H9 (cell line): ENCODE data around the gene NOS1AP. TPM values are rescaled to one million over a fixed set of nuclear protein-coding genes. Genes with fewer than 3 reads are reported as not detected.

ENCODE experiments used
- DNase-seq: peaks from one replicate; pipeline ENCODE4 v3.0.0-alpha.2; 2017
- H2AFZ ChIP-seq: one replicate; pipeline ENCODE4 v1.6.1; 2013; ENCODE audit warnings: mild to moderate bottlenecking, low read length, control low read depth, moderate library complexity
- H2AK5ac ChIP-seq: 2 replicates; pipeline ENCODE4 v1.6.1; 2013; ENCODE audit warnings: low read length, control low read depth, mixed read lengths; ENCODE audit not compliant: insufficient read length
- H2BK120ac ChIP-seq: one replicate; pipeline ENCODE4 v1.6.1; 2013; ENCODE audit warnings: low read depth, mild to moderate bottlenecking, low read length, control low read depth, inconsistent platforms; ENCODE audit not compliant: poor library complexity, severe bottlenecking
- H2BK12ac ChIP-seq: 2 replicates; pipeline ENCODE4 v1.6.1; 2013; ENCODE audit warnings: low read length, control low read depth, mixed read lengths, low read depth; ENCODE audit not compliant: insufficient read length
- H2BK15ac ChIP-seq: 2 replicates; pipeline ENCODE4 v1.6.1; 2013; ENCODE audit warnings: low read depth, low read length, control low read depth
- H2BK20ac ChIP-seq: one replicate; pipeline ENCODE4 v1.6.1; 2013; ENCODE audit warnings: low read depth, mild to moderate bottlenecking, low read length, control low read depth, inconsistent platforms; ENCODE audit not compliant: poor library complexity, severe bottlenecking
- H2BK5ac ChIP-seq: 2 replicates; pipeline ENCODE4 v1.6.1; 2013; ENCODE audit warnings: low read length, control low read depth, mixed read lengths; ENCODE audit not compliant: insufficient read length
- H3K14ac ChIP-seq: 2 replicates; pipeline ENCODE4 v1.6.1; 2013; ENCODE audit warnings: low read length, control low read depth; ENCODE audit not compliant: insufficient read depth
- H3K18ac ChIP-seq: 2 replicates; pipeline ENCODE4 v1.6.1; 2013; ENCODE audit warnings: low read depth, mild to moderate bottlenecking, mixed read lengths, low read length, control low read depth; ENCODE audit not compliant: insufficient read length
- H3K23ac ChIP-seq: 2 replicates; pipeline ENCODE4 v1.6.1; 2013; ENCODE audit warnings: low read length, control low read depth, mixed read lengths, low read depth; ENCODE audit not compliant: insufficient read length
- H3K23me2 ChIP-seq: 2 replicates; pipeline ENCODE4 v1.6.1; 2013; ENCODE audit warnings: low read depth, mild to moderate bottlenecking, mixed read lengths, low read length, control low read depth; ENCODE audit not compliant: insufficient read length, poor library complexity, severe bottlenecking
- H3K27ac ChIP-seq: 2 replicates; pipeline ENCODE4 v1.5.1; 2013; ENCODE audit warnings: low read length, control low read depth, mixed read lengths, low read depth; ENCODE audit not compliant: insufficient read length
- H3K27me3 ChIP-seq: 2 replicates; pipeline ENCODE4 v1.6.1; 2013; ENCODE audit warnings: low read length, control low read depth, inconsistent platforms; ENCODE audit not compliant: insufficient read depth
- H3K4ac ChIP-seq: 2 replicates; pipeline ENCODE4 v1.6.1; 2013; ENCODE audit warnings: low read depth, mild to moderate bottlenecking, control low read depth, inconsistent platforms, low read length, moderate library complexity
- H3K4me1 ChIP-seq: 2 replicates; pipeline ENCODE4 v1.6.1; 2013; ENCODE audit warnings: low read length, control low read depth, inconsistent platforms; ENCODE audit not compliant: insufficient read depth
- H3K4me2 ChIP-seq: 2 replicates; pipeline ENCODE4 v1.6.1; 2013; ENCODE audit warnings: low read length, control low read depth, mixed read lengths; ENCODE audit not compliant: insufficient read length, insufficient read depth
- H3K56ac ChIP-seq: 2 replicates; pipeline ENCODE4 v1.6.1; 2013; ENCODE audit warnings: low read depth, mild to moderate bottlenecking, mixed read lengths, low read length, control low read depth; ENCODE audit not compliant: insufficient read length
- H3K79me1 ChIP-seq: 2 replicates; pipeline ENCODE4 v1.6.1; 2013; ENCODE audit warnings: low read depth, mild to moderate bottlenecking, moderate library complexity, low read length, control low read depth, inconsistent platforms; ENCODE audit not compliant: insufficient read depth, poor library complexity, severe bottlenecking
- H3K79me2 ChIP-seq: 2 replicates; pipeline ENCODE4 v1.6.1; 2013; ENCODE audit warnings: low read length, control low read depth, inconsistent platforms; ENCODE audit not compliant: insufficient read depth
- H3K9ac ChIP-seq: 2 replicates; pipeline ENCODE4 v1.6.1; 2013; ENCODE audit warnings: low read length, control low read depth, mixed read lengths; ENCODE audit not compliant: insufficient read length; ENCODE audit errors: extremely low read depth
- H3K9me3 ChIP-seq: one replicate; pipeline ENCODE4 v1.6.1; 2013; ENCODE audit warnings: low read depth, low read length, inconsistent platforms; ENCODE audit not compliant: control insufficient read depth
- H3T11ph ChIP-seq: one replicate; pipeline ENCODE4 v1.6.1; 2013; ENCODE audit warnings: mild to moderate bottlenecking, low read length, control low read depth, inconsistent platforms
- H4K20me1 ChIP-seq: one replicate; pipeline ENCODE4 v1.6.1; 2013; ENCODE audit not compliant: control insufficient read depth, insufficient read length, insufficient read depth
- H4K5ac ChIP-seq: 2 replicates; pipeline ENCODE4 v1.6.1; 2013; ENCODE audit warnings: low read depth, mild to moderate bottlenecking, mixed read lengths, low read length, control low read depth; ENCODE audit not compliant: insufficient read length
- H4K8ac ChIP-seq: replicated peaks from 2 replicates; pipeline ENCODE4 v1.6.1; 2013; ENCODE audit warnings: low read length, control low read depth, mixed read lengths, low read depth; ENCODE audit not compliant: insufficient read length
- H4K91ac ChIP-seq: 2 replicates; pipeline ENCODE4 v1.6.1; 2013; ENCODE audit warnings: low read depth, mild to moderate bottlenecking, moderate library complexity, mixed read lengths, low read length, control low read depth; ENCODE audit not compliant: insufficient read length
- H3K27ac Mint-ChIP-seq, 3 experiments: 2 replicates in 2 of 3; 3 replicates in 1 of 3; pipeline ENCODE4 v1.8.0; 2020 to 2021; ENCODE audit warnings: mixed read lengths in 3 of 3, mild to moderate bottlenecking in 1 of 3, moderate library complexity in 1 of 3
- H3K27me3 Mint-ChIP-seq: 2 replicates; pipeline ENCODE4 v1.8.0; 2021; ENCODE audit warnings: low read depth, mild to moderate bottlenecking, moderate library complexity, mixed read lengths
- H3K36me3 Mint-ChIP-seq, 3 experiments: 2 replicates in 2 of 3; 3 replicates in 1 of 3; pipeline ENCODE4 v1.8.0; 2020 to 2021; ENCODE audit warnings: low read depth in 3 of 3, mixed read lengths in 3 of 3; ENCODE audit not compliant: insufficient read depth in 1 of 3
- H3K4me1 Mint-ChIP-seq, 2 experiments: 2 replicates each; pipeline ENCODE4 v1.8.0; 2020; ENCODE audit warnings: mixed read lengths in 2 of 2
- H3K4me3 Mint-ChIP-seq, 2 experiments: 2 replicates in 1 of 2; 3 replicates in 1 of 2; pipeline ENCODE4 v1.8.0; 2020 to 2021; ENCODE audit warnings: mild to moderate bottlenecking in 2 of 2, mixed read lengths in 2 of 2, moderate library complexity in 1 of 2
- H3K9me3 Mint-ChIP-seq, 2 experiments: 2 replicates in 1 of 2; 3 replicates in 1 of 2; pipeline ENCODE4 v1.8.0; 2020; ENCODE audit warnings: mild to moderate bottlenecking in 2 of 2, mixed read lengths in 2 of 2, moderate library complexity in 1 of 2
- WGBS: extraction: QIAGEN DNeasy Blood & Tissue Kit; methylation state at CpG from one replicate; pipeline ENCODE4 v1.1.7; 2013; ENCODE audit warnings: missing lambda C conversion rate, low lambda C conversion rate, mixed read lengths; ENCODE audit not compliant: insufficient read length; ENCODE audit errors: extremely low coverage; 5-methylcytosine and 5-hydroxymethylcytosine counted together
- total RNA-seq: library from RNA; stranded (reverse); gene quantifications from 2 replicates; pipeline ENCODE4 v1.2.1, GENCODE V29; 2021
- TF ChIP-seq, protein P1 (sequence below): fragments of 200-600 bp; sonication (generic); conservative IDR thresholded peaks from 3 replicates; pipeline ENCODE4 v1.8.0; 2021; ENCODE audit warnings: antibody characterized with exemption, mild to moderate bottlenecking

Gene NOS1AP
- total RNA-seq, 1 experiment from 2014 or later = 8.4 TPM

DNA sequence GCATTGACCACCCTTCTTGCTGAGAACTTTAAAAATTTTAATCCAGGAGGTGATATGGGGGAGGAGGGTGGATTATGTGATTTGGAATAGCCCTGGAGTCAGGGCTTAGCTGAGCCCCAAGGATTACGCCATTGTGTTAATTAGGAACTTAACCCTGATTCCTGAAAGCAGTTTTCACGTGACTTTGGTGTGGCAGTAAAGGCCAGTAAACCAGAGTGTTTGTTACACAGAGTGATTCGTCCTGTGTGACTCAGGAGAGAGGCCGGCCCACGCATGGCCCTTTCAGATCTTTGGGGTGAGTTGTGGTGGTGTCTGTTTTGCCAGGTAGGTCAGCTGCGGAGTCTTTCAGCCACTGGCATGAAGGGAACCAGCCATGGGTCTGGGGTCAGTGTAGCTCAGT, 107.6 kb downstream of the NOS1AP start:
- Mint-ChIP-seq H3K9me3 (no peaks in the 10 kb centered on the region), H3K36me3 (no peaks in the 10 kb centered on the region; a peak in 1 of 7 replicates), H3K27ac (peak overlapping the region; percentile 24 to 88 (median 65); a peak in 5 of 7 replicates), H3K27me3 (no peaks in the 10 kb centered on the region), H3K4me3 (no peak overlapping the region), H3K4me1 (peaks cover 63% of the 10 kb centered on the region in 2 experiments)
- Histone ChIP-seq H3K9ac (no peak overlapping the region), H3K4ac (no peak overlapping the region), H3K14ac (no peak overlapping the region), H3K27ac (no peak overlapping the region), H2AFZ (no peak overlapping the region), H4K5ac (no peak overlapping the region), H2AK5ac (no peak overlapping the region), H3K79me1 (no peaks in the 10 kb centered on the region), H3K27me3 (no peaks in the 10 kb centered on the region), H3T11ph (no peak overlapping the region), H3K18ac (no peak overlapping the region), H3K79me2 (no peaks in the 10 kb centered on the region), H4K91ac (no peak overlapping the region), H2BK5ac (no peak overlapping the region), H2BK20ac (no peak overlapping the region), H3K9me3 (no peaks in the 10 kb centered on the region), H2BK15ac (no peak overlapping the region), H3K56ac (no peak overlapping the region), H3K4me1 (peaks cover 19% of the 10 kb centered on the region; the same call in 1 of the 2 replicates), H2BK12ac (no peak overlapping the region), H4K8ac (no peak overlapping the region), H3K23me2 (no peaks in the 10 kb centered on the region), H4K20me1 (no peaks in the 10 kb centered on the region), H2BK120ac (no peak overlapping the region), H3K23ac (no peak overlapping the region), H3K4me2 (no peak overlapping the region)
- TF ChIP-seq, protein P1, sequence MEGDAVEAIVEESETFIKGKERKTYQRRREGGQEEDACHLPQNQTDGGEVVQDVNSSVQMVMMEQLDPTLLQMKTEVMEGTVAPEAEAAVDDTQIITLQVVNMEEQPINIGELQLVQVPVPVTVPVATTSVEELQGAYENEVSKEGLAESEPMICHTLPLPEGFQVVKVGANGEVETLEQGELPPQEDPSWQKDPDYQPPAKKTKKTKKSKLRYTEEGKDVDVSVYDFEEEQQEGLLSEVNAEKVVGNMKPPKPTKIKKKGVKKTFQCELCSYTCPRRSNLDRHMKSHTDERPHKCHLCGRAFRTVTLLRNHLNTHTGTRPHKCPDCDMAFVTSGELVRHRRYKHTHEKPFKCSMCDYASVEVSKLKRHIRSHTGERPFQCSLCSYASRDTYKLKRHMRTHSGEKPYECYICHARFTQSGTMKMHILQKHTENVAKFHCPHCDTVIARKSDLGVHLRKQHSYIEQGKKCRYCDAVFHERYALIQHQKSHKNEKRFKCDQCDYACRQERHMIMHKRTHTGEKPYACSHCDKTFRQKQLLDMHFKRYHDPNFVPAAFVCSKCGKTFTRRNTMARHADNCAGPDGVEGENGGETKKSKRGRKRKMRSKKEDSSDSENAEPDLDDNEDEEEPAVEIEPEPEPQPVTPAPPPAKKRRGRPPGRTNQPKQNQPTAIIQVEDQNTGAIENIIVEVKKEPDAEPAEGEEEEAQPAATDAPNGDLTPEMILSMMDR = no peak
- no CpG with 5 or more reads among the region's 6 CpGs for WGBS
- DNase-seq = no peak
